ENCODE measurements around the gene GNB3.
A peak's percentile ranks its signal among the peaks of the same experiment; 100 is the strongest.

The GNB3 gene

GRCh38 chr12:6839482-6840201, 1.1 kb upstream of the GNB3 start:
- DNase-seq = no peak

- DNase-seq = no peak
These were observed 395 bp upstream of the GNB3 start for GRCh38 chr12:6840330-6840729.

GRCh38 chr12:6842075-6842474, 1.4 kb downstream of the GNB3 start:
- DNase-seq = no peak

- DNase-seq = no peak
These were observed 2.6 kb downstream of the GNB3 start for GRCh38 chr12:6843118-6843902.

- no peak for DNase-seq
These were observed 4.7 kb downstream of the GNB3 start for GRCh38 chr12:6845395-6845794.

- no peak for DNase-seq
These were observed 5.7 kb downstream of the GNB3 start for GRCh38 chr12:6846316-6846869.

- no peak for DNase-seq
These were observed 7.0 kb downstream of the GNB3 start for GRCh38 chr12:6847676-6848075.

GRCh38 chr12:6849427-6849826, 8.7 kb downstream of the GNB3 start:
- DNase-seq = no peak

GRCh38 chr12:6849976-6850560, 9.3 kb downstream of the GNB3 start:
- no peak for DNase-seq

- peak in 1 of 2 donors; percentile 10 for DNase-seq
These were observed 10.0 kb downstream of the GNB3 start for GRCh38 chr12:6850796-6851152.

GRCh38 chr12:6851153-6851920, 10.6 kb downstream of the GNB3 start, which contains the start of gene CDCA3:
TSS of gene CDCA3 (minus strand) at chr12:6851286. CDS start at chr12:6850952, 334 bp downstream.
- DNase-seq = peak; percentile 90 to 91

- DNase-seq = peak; percentile 96 to 98
These were observed 11.4 kb downstream of the GNB3 start, which contains the start of gene USP5 for GRCh38 chr12:6851921-6852650. TSS of gene USP5 (plus strand) at chr12:6852150. CDS start at chr12:6852180, 30 bp downstream.

- DNase-seq = peak; percentile 49 to 50
These were observed 12.1 kb downstream of the GNB3 start for GRCh38 chr12:6852651-6853354.

- no peak for DNase-seq
These were observed 12.9 kb downstream of the GNB3 start for GRCh38 chr12:6853626-6854025.

- no peak for DNase-seq
These were observed 13.3 kb downstream of the GNB3 start for GRCh38 chr12:6854036-6854435.

GRCh38 chr12:6855322-6855721, 14.6 kb downstream of the GNB3 start:
- DNase-seq = no peak

- no peak for DNase-seq
These were observed 18.1 kb downstream of the GNB3 start for GRCh38 chr12:6858799-6859198.

GRCh38 chr12:6860116-6860515, 19.4 kb downstream of the GNB3 start:
- no peak for DNase-seq

GRCh38 chr12:6860942-6861341, 20.2 kb downstream of the GNB3 start:
- DNase-seq = no peak

GRCh38 chr12:6861391-6861790, 20.7 kb downstream of the GNB3 start:
- DNase-seq = no peak

- DNase-seq = no peak
These were observed 22.3 kb downstream of the GNB3 start for GRCh38 chr12:6863033-6863432.
